ENCODE measurements around the gene MAGEB17.

- no peak for TF ChIP-seq POLR2A (IDR thresholded peaks at IDR 0.05)
- no peak for TF ChIP-seq CTCF (IDR thresholded peaks at IDR 0.05)
These were observed 37.3 kb downstream of the MAGEB17 start for GRCh38 chrX:16204538-16204937.

Measured in esophagus squamous epithelium (tissue), 4 donors.